Keratinocyte (primary cell): Measurements from ENCODE around the gene GPR6. TPM values are rescaled to one million over a fixed set of nuclear protein-coding genes. Genes with fewer than 3 reads are reported as not detected.

ENCODE experiments used
- DNase-seq: peaks from one replicate; pipeline ENCODE4 v3.0.0-alpha.2; 2011; ENCODE audit warnings: low read depth, missing footprints, low spot score
- FAIRE-seq: peaks from 2 replicates; lab custom pipeline; 2011; peaks lifted over from hg19 to GRCh38; lab: Jason Lieb, UNC
- H2AFZ ChIP-seq: 2 replicates; pipeline ENCODE4 v1.6.0; 2012; ENCODE audit warnings: low read length, control low read depth, inconsistent platforms; ENCODE audit not compliant: control insufficient read depth
- H3K27ac ChIP-seq: 2 replicates; pipeline ENCODE4 v1.5.1; 2011; ENCODE audit warnings: low read length; ENCODE audit not compliant: control insufficient read depth, insufficient read depth
- H3K27me3 ChIP-seq: 3 replicates; pipeline ENCODE4 v1.6.0; 2011; ENCODE audit warnings: low read length; ENCODE audit not compliant: control insufficient read depth, insufficient read depth; ENCODE audit errors: extremely low read depth
- H3K36me3 ChIP-seq, 2 experiments: 2 replicates in 1 of 2; 3 replicates in 1 of 2; pipeline ENCODE4 v1.5.1; 2011; ENCODE audit warnings: low read length in 2 of 2, mild to moderate bottlenecking in 1 of 2; ENCODE audit not compliant: control insufficient read depth in 2 of 2, insufficient read depth in 2 of 2; ENCODE audit errors: extremely low read depth in 1 of 2
- H3K4me1 ChIP-seq: 3 replicates; pipeline ENCODE4 v1.5.1; 2011; ENCODE audit warnings: low read length; ENCODE audit not compliant: control insufficient read depth, insufficient read depth; ENCODE audit errors: extremely low read depth
- H3K4me2 ChIP-seq: 3 replicates; pipeline ENCODE4 v1.6.0; 2011; ENCODE audit warnings: low read depth, low read length; ENCODE audit not compliant: control insufficient read depth, insufficient read depth; ENCODE audit errors: extremely low read depth
- H3K4me3 ChIP-seq, 3 experiments: fragments of 200-600 bp in 1 of 3; sonication (generic) in 1 of 3; 2 replicates in 2 of 3; 3 replicates in 1 of 3; pipeline ENCODE4 v1.5.1; 2011 to 2016; ENCODE audit warnings: low read length in 3 of 3, mild to moderate bottlenecking in 3 of 3, control low read depth in 2 of 3, inconsistent platforms in 1 of 3, low read depth in 1 of 3, mixed read lengths in 1 of 3, mixed run types in 1 of 3, moderate library complexity in 1 of 3; ENCODE audit not compliant: control insufficient read depth in 2 of 3, insufficient read depth in 2 of 3; ENCODE audit errors: extremely low read depth in 1 of 3
- H3K79me2 ChIP-seq: 2 replicates; pipeline ENCODE4 v1.6.0; 2012; ENCODE audit warnings: low read length; ENCODE audit not compliant: control insufficient read depth, insufficient read depth
- H3K9ac ChIP-seq: 3 replicates; pipeline ENCODE4 v1.6.0; 2011; ENCODE audit warnings: low read length; ENCODE audit not compliant: control insufficient read depth, insufficient read depth; ENCODE audit errors: extremely low read depth
- H3K9me1 ChIP-seq: 3 replicates; pipeline ENCODE4 v1.6.0; 2011; ENCODE audit warnings: low read length; ENCODE audit not compliant: control insufficient read depth, insufficient read depth; ENCODE audit errors: extremely low read depth
- H3K9me3 ChIP-seq: 2 replicates; pipeline ENCODE4 v1.5.1; 2012; ENCODE audit warnings: low read depth, low read length; ENCODE audit not compliant: control insufficient read depth
- H4K20me1 ChIP-seq: 3 replicates; pipeline ENCODE4 v1.6.0; 2011; ENCODE audit warnings: low read length; ENCODE audit not compliant: control insufficient read depth, insufficient read depth; ENCODE audit errors: extremely low read depth
- CTCF ChIP-seq, 3 experiments: IDR thresholded peaks in 1 of 3; conservative IDR thresholded peaks in 1 of 3; optimal IDR thresholded peaks in 1 of 3; 2 replicates in 2 of 3; 3 replicates in 1 of 3; pipeline versions ENCODE3 to v1.5.1; 2011; ENCODE audit warnings: low read length in 3 of 3, mild to moderate bottlenecking in 3 of 3, moderate library complexity in 2 of 3, control low read depth in 1 of 3, inconsistent platforms in 1 of 3; ENCODE audit not compliant: insufficient read depth in 2 of 3; ENCODE audit errors: extremely low read depth in 1 of 3
- EZH2 ChIP-seq: IDR thresholded peaks from one replicate; pipeline ENCODE4 v1.6.1; 2012; ENCODE audit warnings: inconsistent platforms, mild to moderate bottlenecking, low read length, moderate library complexity
- dilution Hi-C: fragments of 300-500 bp; cut with MboI; formaldehyde crosslinking; loops from one replicate; pipeline ENCODE4 v1.7.0; 2020; ENCODE audit warnings: low sequenced_read_pairs; ENCODE audit not compliant: extremely low pct_ligation_motif_present
- polyA plus RNA-seq, 5 experiments: library from polyadenylated mRNA; depleted of rRNA in 3 of 5; stranded (reverse) in 3 of 5; stranded (forward) in 1 of 5; unstranded in 1 of 5; fragments of >200 nt; gene quantifications; 1 replicate in 1 of 5; 2 replicates in 3 of 5; 3 replicates in 1 of 5; pipeline versions ENCODE4 v1.2.1 to v1.2.3, GENCODE V29; 2011 to 2012; ENCODE audit warnings: missing spikeins in 2 of 5, low read depth in 1 of 5, low replicate concordance in 1 of 5

The GPR6 gene
- polyA plus RNA-seq, 1 donor (not counting 4 experiments of a cell fraction or from before 2014, with no cell fraction given), result not detected

- no peak overlapping the region for H3K4me3 ChIP-seq
- peaks cover 48% of the 10 kb centered on the region for H3K27me3 ChIP-seq
- no peak overlapping the region for H3K4me2 ChIP-seq
- no peaks in the 10 kb centered on the region for H3K36me3 ChIP-seq
- H3K4me1 ChIP-seq, result no peaks in the 10 kb centered on the region
- H3K9me1 ChIP-seq, result no peaks in the 10 kb centered on the region
- H3K9ac ChIP-seq, result no peak overlapping the region
- no peaks in the 10 kb centered on the region for H4K20me1 ChIP-seq
- H3K27ac ChIP-seq, result no peak overlapping the region
- FAIRE-seq, result no peak
- no peak for TF ChIP-seq EZH2
- no peak for TF ChIP-seq CTCF (optimal IDR thresholded peaks at IDR 0.05 in 1 of 3, IDR thresholded peaks at IDR 0.05 in 1 of 3, conservative IDR thresholded peaks at IDR 0.05 in 1 of 3; ENCODE audit: extremely low read depth in 1 of 3, insufficient read depth in 2 of 3, low read length in 3 of 3)
- H3K79me2 ChIP-seq, result no peaks in the 10 kb centered on the region
- DNase-seq, result no peak
- H3K9me3 ChIP-seq, result no peaks in the 10 kb centered on the region
- H2AFZ ChIP-seq, result no peak overlapping the region
- dilution Hi-C loops, result no loop called here
Measured at GRCh38 chr6:109977791-109978173, 329 bp upstream of the GPR6 start.

GRCh38 chr6:109979033-109979921 lies 1.2 kb downstream of the GPR6 start:
- Histone ChIP-seq H3K9ac (no peak overlapping the region), H3K9me3 (no peaks in the 10 kb centered on the region), H4K20me1 (no peaks in the 10 kb centered on the region), H3K27ac (no peak overlapping the region), H2AFZ (no peak overlapping the region), H3K9me1 (no peaks in the 10 kb centered on the region), H3K4me2 (no peak overlapping the region), H3K4me3 (no peak overlapping the region), H3K79me2 (no peaks in the 10 kb centered on the region), H3K27me3 (peaks cover 48% of the 10 kb centered on the region), H3K36me3 (no peaks in the 10 kb centered on the region), H3K4me1 (no peaks in the 10 kb centered on the region)
- FAIRE-seq, result no peak
- TF ChIP-seq CTCF (optimal IDR thresholded peaks at IDR 0.05 in 1 of 3, IDR thresholded peaks at IDR 0.05 in 1 of 3, conservative IDR thresholded peaks at IDR 0.05 in 1 of 3; ENCODE audit: extremely low read depth in 1 of 3, insufficient read depth in 2 of 3, low read length in 3 of 3), result no peak
- peak; percentile 77 for TF ChIP-seq EZH2
- no peak for DNase-seq
- dilution Hi-C loops, result no loop called here
